DOHH2 (cell line): ENCODE data around the gene SULT2A1.
"Not testable (repeated sequence)": the region's sequence is repeated elsewhere in the genome, so short reads cannot be mapped to it uniquely, and the experiment has no call there.

Source experiments
- CTCF ChIP-seq: fragments of 200-600 bp; sonication (generic); IDR thresholded peaks from one replicate; pipeline ENCODE4 v1.5.1; 2014; ENCODE audit warnings: antibody characterized with exemption, mild to moderate bottlenecking, low read depth, low read length; ENCODE audit not compliant: poor library complexity, severe bottlenecking
- EZH2phosphoT487 ChIP-seq: fragments of 200-600 bp; sonication (generic); IDR thresholded peaks from 2 replicates; pipeline ENCODE4 v1.6.1; 2017; ENCODE audit warnings: borderline replicate concordance, mild to moderate bottlenecking, antibody characterized with exemption, low read length, moderate library complexity, mixed read lengths

- not testable (repeated sequence) for TF ChIP-seq CTCF, EZH2phosphoT487
These were observed 27.3 kb downstream of the SULT2A1 start, which contains the start of gene TPRX2 for GRCh38 chr19:47858646-47859285.
